Measurements from ENCODE around the gene CR1. TPM values are rescaled to one million over a fixed set of nuclear protein-coding genes. Genes with fewer than 3 reads are reported as not detected.

The CR1 gene
- total RNA-seq, 1 experiment from 2014 or later, result 0.07 TPM

DNA sequence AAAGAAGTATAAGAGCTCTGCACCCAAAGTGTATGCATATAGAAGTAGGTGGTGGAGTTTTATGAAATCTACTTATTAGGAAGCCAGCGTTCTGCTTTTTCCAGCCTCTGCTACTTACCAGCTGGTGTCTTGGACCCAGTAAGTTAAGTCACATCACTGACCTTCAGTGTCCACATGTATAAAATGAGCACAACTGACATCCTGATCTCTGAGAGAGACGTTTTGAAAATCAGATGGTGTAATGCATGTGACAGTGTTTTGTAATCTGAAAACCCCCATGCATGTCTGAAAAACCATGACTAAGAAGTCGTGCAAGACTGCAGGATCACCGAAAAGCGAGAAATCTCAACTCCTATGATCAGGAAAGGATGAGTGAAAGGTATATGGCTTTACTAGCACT is 2.0 kb downstream of the CR1 start:
- no peaks in the 10 kb centered on the region for H3K9me2 ChIP-seq (ENCODE audit: insufficient read depth)
- ChIA-PET POLR2A (no interaction called here), CTCF (interaction anchor here (2.4 kb wide), 1 partner anchor 68 kb away, joined by 9 read pairs; no protein-coding TSS in a partner anchor), RAD21 (ENCODE audit: low non-redundant PET in 1 of 2, low total read pairs in 2 of 2, uncharacterized antibody in 2 of 2, unreplicated experiment in 2 of 2) (no interaction called here)
- no peak for TF ChIP-seq POLR2AphosphoS5 (IDR thresholded peaks at IDR 0.05; ENCODE audit: low read depth, low read length)
- no peak for TF ChIP-seq ELF1 (IDR thresholded peaks at IDR 0.05; ENCODE audit: borderline replicate concordance, low read depth)
- no peak for TF ChIP-seq FOSL1 (IDR thresholded peaks at IDR 0.05; ENCODE audit: low read depth)
- TF ChIP-seq JUND (IDR thresholded peaks at IDR 0.05), result no peak
- TF ChIP-seq CEBPB (IDR thresholded peaks at IDR 0.05; ENCODE audit: low read depth), result no peak
- no peak for TF ChIP-seq CBX3 (IDR thresholded peaks at IDR 0.05; ENCODE audit: low read depth)
- no peak for TF ChIP-seq YY1 (IDR thresholded peaks at IDR 0.05; ENCODE audit: extremely low read depth, insufficient replicate concordance, low read depth, low read length)
- intact Hi-C loops (cut with micrococcal nuclease), result loop anchor here (2.0 to 5.0 kb wide), 3 partner anchors 93 to 771 kb away; no protein-coding TSS in a partner anchor
- H2AFZ ChIP-seq (ENCODE audit: low read depth, low read length, poor library complexity, severe bottlenecking), result no peak overlapping the region
- H3K4me2 ChIP-seq (ENCODE audit: low read length), result no peak overlapping the region
- H3K9ac ChIP-seq (ENCODE audit: low read length), result no peak overlapping the region
- no peak overlapping the region for H3K4me3 ChIP-seq (replicated peaks in 1 of 2; ENCODE audit: low read depth in 1 of 2, low read length in 2 of 2)
- peaks cover 5% of the 10 kb centered on the region; the same call in 1 of the 2 replicates for H3K27me3 ChIP-seq (ENCODE audit: insufficient read depth, low read length)
- ATAC-seq, result no peak
- DNase-seq (ENCODE audit: low read depth, low spot score), result no peak
- no TSS peak for BruUV-seq (replicated peaks)
- no peak overlapping the region for H3K27ac ChIP-seq (ENCODE audit: low read depth, low read length)
- no peaks in the 10 kb centered on the region for H4K20me1 ChIP-seq (ENCODE audit: insufficient read depth)
- no peaks in the 10 kb centered on the region for H3K4me1 ChIP-seq (ENCODE audit: control insufficient read depth in 1 of 2, insufficient read depth in 2 of 2, low read length in 2 of 2)
- H3K9me3 ChIP-seq (ENCODE audit: control insufficient read depth in 1 of 2, insufficient read depth in 1 of 2, low read depth in 1 of 2, low read length in 2 of 2), result no peaks in the 10 kb centered on the region
- H3K36me3 ChIP-seq (ENCODE audit: control insufficient read depth in 1 of 2, insufficient read depth in 2 of 2, low read length in 2 of 2), result no peaks in the 10 kb centered on the region
- no peaks in the 10 kb centered on the region for H3K79me2 ChIP-seq (ENCODE audit: insufficient read depth, low read length)

DNA sequence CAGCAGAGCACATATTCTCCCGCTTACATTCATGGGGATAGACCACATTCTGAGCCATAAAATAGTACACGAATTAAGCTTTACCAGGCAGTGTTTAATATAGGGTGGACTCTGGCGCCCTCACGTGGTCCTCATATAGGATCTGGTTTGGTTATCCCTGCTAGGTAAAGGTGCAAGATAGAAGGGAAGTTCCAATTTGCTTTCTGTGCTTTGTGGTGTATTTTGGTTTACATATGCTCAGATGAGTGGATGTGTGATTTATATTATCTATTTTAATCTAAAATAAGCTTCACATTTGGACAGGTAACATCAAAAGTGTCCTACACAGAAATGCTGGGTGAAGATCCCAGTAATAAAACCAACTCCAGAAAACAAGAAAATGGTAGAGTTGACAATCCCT is 3.6 kb downstream of the CR1 start:
- DNase-seq (ENCODE audit: low read depth, low spot score) (peak; percentile 59), ATAC-seq (peak; percentile 98)
- Histone ChIP-seq H3K4me1 (ENCODE audit: control insufficient read depth in 1 of 2, insufficient read depth in 2 of 2, low read length in 2 of 2) (no peaks in the 10 kb centered on the region), H3K36me3 (ENCODE audit: control insufficient read depth in 1 of 2, insufficient read depth in 2 of 2, low read length in 2 of 2) (no peaks in the 10 kb centered on the region), H3K9me2 (ENCODE audit: insufficient read depth) (no peaks in the 10 kb centered on the region), H2AFZ (ENCODE audit: low read depth, low read length, poor library complexity, severe bottlenecking) (no peak overlapping the region), H3K4me3 (replicated peaks in 1 of 2; ENCODE audit: low read depth in 1 of 2, low read length in 2 of 2) (no peak overlapping the region), H3K27ac (ENCODE audit: low read depth, low read length) (no peak overlapping the region), H3K4me2 (ENCODE audit: low read length) (no peak overlapping the region), H4K20me1 (ENCODE audit: insufficient read depth) (no peaks in the 10 kb centered on the region), H3K79me2 (ENCODE audit: insufficient read depth, low read length) (no peaks in the 10 kb centered on the region), H3K9me3 (ENCODE audit: control insufficient read depth in 1 of 2, insufficient read depth in 1 of 2, low read depth in 1 of 2, low read length in 2 of 2) (no peaks in the 10 kb centered on the region), H3K27me3 (ENCODE audit: insufficient read depth, low read length) (peaks cover 5% of the 10 kb centered on the region; the same call in 1 of the 2 replicates), H3K9ac (ENCODE audit: low read length) (no peak overlapping the region)
- POLR2A ChIA-PET, result no interaction called here
- CTCF ChIA-PET, result interaction anchor here (0.7 to 3.3 kb wide), 18 partner anchors 10 to 765 kb away, joined by 3 to 33 read pairs (median 3); partner anchors contain the start of genes CR2 and PFKFB2
- intact Hi-C loops (cut with micrococcal nuclease), result loop anchor here (1.0 to 5.0 kb wide), 4 partner anchors 95 to 773 kb away; no protein-coding TSS in a partner anchor
- TF ChIP-seq, protein P1, sequence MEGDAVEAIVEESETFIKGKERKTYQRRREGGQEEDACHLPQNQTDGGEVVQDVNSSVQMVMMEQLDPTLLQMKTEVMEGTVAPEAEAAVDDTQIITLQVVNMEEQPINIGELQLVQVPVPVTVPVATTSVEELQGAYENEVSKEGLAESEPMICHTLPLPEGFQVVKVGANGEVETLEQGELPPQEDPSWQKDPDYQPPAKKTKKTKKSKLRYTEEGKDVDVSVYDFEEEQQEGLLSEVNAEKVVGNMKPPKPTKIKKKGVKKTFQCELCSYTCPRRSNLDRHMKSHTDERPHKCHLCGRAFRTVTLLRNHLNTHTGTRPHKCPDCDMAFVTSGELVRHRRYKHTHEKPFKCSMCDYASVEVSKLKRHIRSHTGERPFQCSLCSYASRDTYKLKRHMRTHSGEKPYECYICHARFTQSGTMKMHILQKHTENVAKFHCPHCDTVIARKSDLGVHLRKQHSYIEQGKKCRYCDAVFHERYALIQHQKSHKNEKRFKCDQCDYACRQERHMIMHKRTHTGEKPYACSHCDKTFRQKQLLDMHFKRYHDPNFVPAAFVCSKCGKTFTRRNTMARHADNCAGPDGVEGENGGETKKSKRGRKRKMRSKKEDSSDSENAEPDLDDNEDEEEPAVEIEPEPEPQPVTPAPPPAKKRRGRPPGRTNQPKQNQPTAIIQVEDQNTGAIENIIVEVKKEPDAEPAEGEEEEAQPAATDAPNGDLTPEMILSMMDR (IDR thresholded peaks at IDR 0.05 in 2 of 3, conservative IDR thresholded peaks at IDR 0.05 in 1 of 3; ENCODE audit: borderline replicate concordance in 1 of 3, insufficient read depth in 1 of 3, low read depth in 2 of 3, low read length in 2 of 3), result peak; percentile 62 to 89 (median 81)
- TF ChIP-seq RAD21 (IDR thresholded peaks at IDR 0.05; ENCODE audit: low read depth), result peak; percentile 97
- TF ChIP-seq CEBPB (IDR thresholded peaks at IDR 0.05; ENCODE audit: low read depth), result no peak
- TF ChIP-seq POLR2A (IDR thresholded peaks at IDR 0.05; ENCODE audit: borderline replicate concordance, extremely low read depth, insufficient read depth, insufficient read length), result no peak
- RAD21 ChIA-PET (ENCODE audit: low non-redundant PET in 1 of 2, low total read pairs in 2 of 2, uncharacterized antibody in 2 of 2, unreplicated experiment in 2 of 2), result interaction anchor here in 1 of 2 experiments (1.5 kb wide), 1 partner anchor 587 kb away, joined by 4 read pairs; no protein-coding TSS in a partner anchor
- no TSS peak for BruUV-seq (replicated peaks)

Data from HCT116 (cell line).